HL-60 (cell line): ENCODE results near the gene FBL.

Experiments used
- DNase-seq, 2 experiments: peaks; one replicate each; pipeline ENCODE4 v3.0.0-alpha.2; 2010 to 2020; ENCODE audit warnings: low read depth in 1 of 2, low spot score in 1 of 2
- H3K27ac ChIP-seq: fragments of 250-450 bp; sonication (Bioruptor Pico); replicated peaks from 2 replicates; pipeline ENCODE4 v1.5.1; 2020; ENCODE audit warnings: mild to moderate bottlenecking, moderate library complexity
- H3K27me3 ChIP-seq: fragments of 250-450 bp; sonication (Bioruptor Pico); 2 replicates; pipeline ENCODE4 v1.5.1; 2021; ENCODE audit warnings: mild to moderate bottlenecking, moderate library complexity; ENCODE audit not compliant: insufficient read depth, poor library complexity, severe bottlenecking
- H3K4me3 ChIP-seq: replicated peaks from 2 replicates; pipeline ENCODE4 v1.5.1; 2011; ENCODE audit warnings: mild to moderate bottlenecking, control low read depth, low read length; ENCODE audit not compliant: insufficient read depth
- GABPA ChIP-seq: IDR thresholded peaks from 2 replicates; pipeline ENCODE4 v1.6.1; 2012; ENCODE audit warnings: low read depth
- POLR2AphosphoS5 ChIP-seq: IDR thresholded peaks from 2 replicates; pipeline ENCODE4 v1.6.1; 2012; ENCODE audit warnings: low read depth
- SPI1 ChIP-seq: IDR thresholded peaks from 2 replicates; pipeline ENCODE4 v1.6.1; 2012; ENCODE audit warnings: low read depth, mild to moderate bottlenecking, borderline replicate concordance
- TF ChIP-seq, protein P1 (sequence below): IDR thresholded peaks from 2 replicates; pipeline ENCODE4 v1.6.1; 2012; ENCODE audit warnings: low read depth; ENCODE audit not compliant: insufficient replicate concordance
- TF ChIP-seq, protein P2 (sequence below): IDR thresholded peaks from one replicate; pipeline ENCODE4 v1.5.1; 2011; ENCODE audit warnings: low read length, control low read depth, inconsistent platforms; ENCODE audit not compliant: insufficient read depth

The FBL gene

DNA sequence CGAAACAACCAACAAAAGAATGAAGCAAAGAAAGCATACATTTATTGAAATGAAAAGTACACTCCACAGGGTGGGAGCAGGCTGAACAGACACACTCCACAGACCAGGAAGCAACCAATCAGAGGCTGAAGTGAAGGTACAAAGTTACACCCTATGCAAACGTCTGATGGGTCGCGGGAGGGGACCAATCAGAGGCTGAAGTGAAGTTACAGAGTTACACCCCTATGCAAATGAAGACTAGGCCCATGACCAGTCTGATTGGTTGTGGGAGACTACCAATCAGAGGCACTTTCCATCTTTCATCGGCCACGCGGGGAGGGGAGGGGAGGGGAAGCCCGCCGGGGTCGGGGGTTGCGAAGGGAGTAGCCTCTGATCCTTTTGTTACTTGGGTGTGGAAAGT lies 12.4 kb upstream of the FBL start:
- DNase-seq, result no peak
- H3K27ac ChIP-seq, result no peak overlapping the region
- no peaks in the 10 kb centered on the region for H3K27me3 ChIP-seq
- no peak overlapping the region for H3K4me3 ChIP-seq
- TF ChIP-seq GABPA (no peak), SPI1 (no peak), POLR2AphosphoS5 (no peak)
- TF ChIP-seq, protein P1, sequence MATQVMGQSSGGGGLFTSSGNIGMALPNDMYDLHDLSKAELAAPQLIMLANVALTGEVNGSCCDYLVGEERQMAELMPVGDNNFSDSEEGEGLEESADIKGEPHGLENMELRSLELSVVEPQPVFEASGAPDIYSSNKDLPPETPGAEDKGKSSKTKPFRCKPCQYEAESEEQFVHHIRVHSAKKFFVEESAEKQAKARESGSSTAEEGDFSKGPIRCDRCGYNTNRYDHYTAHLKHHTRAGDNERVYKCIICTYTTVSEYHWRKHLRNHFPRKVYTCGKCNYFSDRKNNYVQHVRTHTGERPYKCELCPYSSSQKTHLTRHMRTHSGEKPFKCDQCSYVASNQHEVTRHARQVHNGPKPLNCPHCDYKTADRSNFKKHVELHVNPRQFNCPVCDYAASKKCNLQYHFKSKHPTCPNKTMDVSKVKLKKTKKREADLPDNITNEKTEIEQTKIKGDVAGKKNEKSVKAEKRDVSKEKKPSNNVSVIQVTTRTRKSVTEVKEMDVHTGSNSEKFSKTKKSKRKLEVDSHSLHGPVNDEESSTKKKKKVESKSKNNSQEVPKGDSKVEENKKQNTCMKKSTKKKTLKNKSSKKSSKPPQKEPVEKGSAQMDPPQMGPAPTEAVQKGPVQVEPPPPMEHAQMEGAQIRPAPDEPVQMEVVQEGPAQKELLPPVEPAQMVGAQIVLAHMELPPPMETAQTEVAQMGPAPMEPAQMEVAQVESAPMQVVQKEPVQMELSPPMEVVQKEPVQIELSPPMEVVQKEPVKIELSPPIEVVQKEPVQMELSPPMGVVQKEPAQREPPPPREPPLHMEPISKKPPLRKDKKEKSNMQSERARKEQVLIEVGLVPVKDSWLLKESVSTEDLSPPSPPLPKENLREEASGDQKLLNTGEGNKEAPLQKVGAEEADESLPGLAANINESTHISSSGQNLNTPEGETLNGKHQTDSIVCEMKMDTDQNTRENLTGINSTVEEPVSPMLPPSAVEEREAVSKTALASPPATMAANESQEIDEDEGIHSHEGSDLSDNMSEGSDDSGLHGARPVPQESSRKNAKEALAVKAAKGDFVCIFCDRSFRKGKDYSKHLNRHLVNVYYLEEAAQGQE, result no peak
- TF ChIP-seq, protein P2, sequence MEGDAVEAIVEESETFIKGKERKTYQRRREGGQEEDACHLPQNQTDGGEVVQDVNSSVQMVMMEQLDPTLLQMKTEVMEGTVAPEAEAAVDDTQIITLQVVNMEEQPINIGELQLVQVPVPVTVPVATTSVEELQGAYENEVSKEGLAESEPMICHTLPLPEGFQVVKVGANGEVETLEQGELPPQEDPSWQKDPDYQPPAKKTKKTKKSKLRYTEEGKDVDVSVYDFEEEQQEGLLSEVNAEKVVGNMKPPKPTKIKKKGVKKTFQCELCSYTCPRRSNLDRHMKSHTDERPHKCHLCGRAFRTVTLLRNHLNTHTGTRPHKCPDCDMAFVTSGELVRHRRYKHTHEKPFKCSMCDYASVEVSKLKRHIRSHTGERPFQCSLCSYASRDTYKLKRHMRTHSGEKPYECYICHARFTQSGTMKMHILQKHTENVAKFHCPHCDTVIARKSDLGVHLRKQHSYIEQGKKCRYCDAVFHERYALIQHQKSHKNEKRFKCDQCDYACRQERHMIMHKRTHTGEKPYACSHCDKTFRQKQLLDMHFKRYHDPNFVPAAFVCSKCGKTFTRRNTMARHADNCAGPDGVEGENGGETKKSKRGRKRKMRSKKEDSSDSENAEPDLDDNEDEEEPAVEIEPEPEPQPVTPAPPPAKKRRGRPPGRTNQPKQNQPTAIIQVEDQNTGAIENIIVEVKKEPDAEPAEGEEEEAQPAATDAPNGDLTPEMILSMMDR, result no peak

DNA sequence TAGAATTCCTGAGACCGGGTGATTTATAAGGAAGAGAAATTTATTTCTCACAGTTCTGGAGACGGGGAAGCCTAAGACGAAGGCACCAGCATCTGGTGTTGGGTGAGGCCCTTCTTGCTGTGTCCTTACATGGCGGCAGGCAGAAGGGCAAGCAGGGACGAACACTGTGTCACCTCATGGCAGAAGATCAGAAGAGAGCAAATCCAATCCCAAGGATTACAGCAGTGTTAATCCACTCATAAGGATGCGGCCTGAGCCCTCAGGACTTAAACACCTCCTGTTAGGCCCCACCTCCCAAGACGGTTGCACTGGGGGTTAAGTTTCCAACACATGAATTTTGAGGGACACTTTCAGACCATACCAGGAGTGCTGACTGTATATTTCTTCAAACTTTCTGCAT lies 6.7 kb upstream of the FBL start:
- no peak overlapping the region for H3K27ac ChIP-seq
- DNase-seq, result no peak
- TF ChIP-seq, protein P2, result no peak
- TF ChIP-seq SPI1 (no peak), GABPA (no peak), POLR2AphosphoS5 (no peak)
- TF ChIP-seq, protein P1, result no peak
- H3K4me3 ChIP-seq, result no peak overlapping the region
- H3K27me3 ChIP-seq, result no peaks in the 10 kb centered on the region

DNA sequence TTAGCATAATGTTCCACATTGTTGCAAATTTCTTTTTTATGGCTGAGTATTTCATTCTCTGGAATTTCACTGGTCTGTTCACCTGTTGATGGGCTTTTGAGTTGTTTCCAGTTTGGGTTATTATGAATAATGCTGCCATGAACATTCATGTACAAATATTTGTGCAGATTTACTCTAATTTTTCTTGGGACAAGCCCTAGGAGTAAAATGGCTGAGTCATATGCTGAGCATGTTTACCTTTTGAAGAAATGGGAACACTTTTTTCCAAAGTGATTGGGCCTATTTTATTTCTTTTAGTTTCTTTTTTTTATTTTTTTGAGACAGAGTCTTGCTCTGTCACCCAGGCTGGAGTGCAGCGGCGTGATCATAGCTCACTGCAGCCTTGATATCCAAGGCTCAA lies 4.7 kb upstream of the FBL start:
- H3K27me3 ChIP-seq, result no peaks in the 10 kb centered on the region
- no peak for DNase-seq
- no peak overlapping the region for H3K4me3 ChIP-seq
- no peak overlapping the region for H3K27ac ChIP-seq
- TF ChIP-seq, protein P1, result no peak
- TF ChIP-seq, protein P2, result no peak
- no peak for TF ChIP-seq GABPA
- no peak for TF ChIP-seq POLR2AphosphoS5
- no peak for TF ChIP-seq SPI1
